DMS 273 treated with DMSO at 0.1 percent for 48 hours (cell line): ENCODE results near the gene ZCWPW1.
A peak's percentile ranks its signal among the peaks of the same experiment; 100 is the strongest.

Experiments used
- DNase-seq: peaks from one replicate; lab custom pipeline; 2025; lab: John Stamatoyannopoulos, UW

Gene ZCWPW1

GRCh38 chr7:100432621-100433275 is 4.2 kb upstream of the ZCWPW1 start:
- DNase-seq: no peak

DNA sequence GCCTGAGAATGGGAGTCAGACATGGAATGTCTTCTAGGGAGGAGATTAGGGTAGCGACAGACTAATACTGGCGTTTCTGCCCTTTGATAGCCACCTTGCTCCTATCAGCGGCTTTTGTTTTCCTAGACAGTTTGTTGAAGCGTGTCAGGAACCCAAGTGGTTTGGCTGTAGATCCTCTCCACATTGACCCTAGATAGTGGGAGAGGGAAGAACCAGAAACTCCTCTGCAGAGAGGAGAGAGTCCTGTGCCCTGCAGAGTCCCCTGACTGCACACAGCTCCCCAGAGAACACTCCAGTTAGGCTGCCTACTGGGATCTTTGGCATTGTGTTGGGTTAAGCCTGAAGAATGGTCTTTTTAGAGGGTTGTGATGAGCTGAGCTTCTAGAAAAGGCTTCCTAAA is 3.5 kb upstream of the ZCWPW1 start:
- no peak for DNase-seq

GRCh38 chr7:100431286-100431735 is 2.8 kb upstream of the ZCWPW1 start:
- DNase-seq: no peak

- DNase-seq: no peak
Measured at GRCh38 chr7:100430493-100431285, 2.2 kb upstream of the ZCWPW1 start.

DNA sequence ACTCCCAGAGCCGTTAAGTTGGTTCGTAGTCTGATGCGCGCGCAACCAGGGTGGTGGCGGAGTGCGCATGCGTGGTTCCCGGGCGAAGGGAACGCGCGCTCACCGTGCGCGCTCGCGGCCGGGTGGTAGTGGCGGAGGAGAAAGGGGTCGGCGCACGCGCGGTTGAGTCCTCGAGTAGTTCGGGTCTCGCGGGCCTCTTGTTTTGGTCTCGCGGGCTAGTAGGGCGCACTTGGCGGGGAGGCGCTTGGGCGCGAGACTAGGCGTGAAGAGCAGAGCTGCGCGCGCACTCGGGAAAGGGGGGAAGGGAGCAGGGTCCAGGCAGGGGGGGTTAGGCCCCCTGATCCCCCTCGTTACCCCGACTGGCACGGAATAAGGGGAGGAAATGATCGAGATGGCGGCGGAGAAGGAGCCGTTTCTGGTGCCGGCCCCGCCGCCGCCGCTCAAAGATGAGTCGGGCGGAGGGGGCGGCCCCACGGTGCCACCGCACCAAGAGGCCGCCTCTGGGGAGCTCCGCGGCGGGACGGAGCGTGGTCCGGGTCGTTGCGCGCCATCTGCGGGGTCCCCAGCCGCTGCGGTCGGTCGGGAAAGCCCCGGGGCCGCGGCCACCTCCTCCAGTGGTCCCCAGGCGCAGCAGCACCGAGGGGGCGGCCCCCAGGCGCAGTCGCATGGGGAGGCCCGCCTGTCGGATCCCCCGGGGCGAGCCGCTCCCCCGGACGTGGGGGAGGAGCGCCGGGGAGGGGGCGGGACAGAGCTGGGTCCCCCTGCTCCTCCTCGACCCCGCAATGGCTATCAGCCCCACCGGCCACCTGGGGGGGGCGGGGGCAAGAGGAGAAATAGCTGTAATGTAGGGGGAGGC is 1.4 kb upstream of the ZCWPW1 start, which contains the start of gene MEPCE:
MEPCE (plus strand) TSS at position 195 of the 856 bp plus-strand sequence; CDS start at position 383, 188 bp downstream.
- peak; percentile 93 for DNase-seq

- peak; percentile 99 for DNase-seq
Measured at GRCh38 chr7:100428967-100429636, 599 bp upstream of the ZCWPW1 start.

DNA sequence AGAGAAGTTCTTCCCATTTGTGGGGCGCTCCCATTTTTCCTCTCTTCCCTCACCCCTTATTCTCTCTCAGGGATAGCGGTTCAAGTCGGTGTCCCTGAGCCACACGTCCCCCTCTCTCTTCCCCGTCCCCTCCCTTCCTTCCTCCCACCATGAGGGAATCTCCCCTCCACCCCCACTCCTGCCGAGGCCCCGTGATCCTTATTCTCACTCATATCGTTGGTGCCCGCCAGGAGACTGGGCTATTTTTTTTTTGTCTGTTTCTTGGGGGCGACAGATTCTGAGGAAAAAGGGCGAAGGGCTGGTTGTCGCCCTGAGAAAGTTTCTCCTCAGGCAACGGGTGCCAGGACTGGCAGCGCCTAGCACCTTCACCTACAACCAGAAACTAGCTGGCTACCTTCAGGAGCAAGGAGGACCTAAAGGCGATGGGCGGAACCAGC is 723 bp downstream of the ZCWPW1 start:
- DNase-seq: no peak

DNA sequence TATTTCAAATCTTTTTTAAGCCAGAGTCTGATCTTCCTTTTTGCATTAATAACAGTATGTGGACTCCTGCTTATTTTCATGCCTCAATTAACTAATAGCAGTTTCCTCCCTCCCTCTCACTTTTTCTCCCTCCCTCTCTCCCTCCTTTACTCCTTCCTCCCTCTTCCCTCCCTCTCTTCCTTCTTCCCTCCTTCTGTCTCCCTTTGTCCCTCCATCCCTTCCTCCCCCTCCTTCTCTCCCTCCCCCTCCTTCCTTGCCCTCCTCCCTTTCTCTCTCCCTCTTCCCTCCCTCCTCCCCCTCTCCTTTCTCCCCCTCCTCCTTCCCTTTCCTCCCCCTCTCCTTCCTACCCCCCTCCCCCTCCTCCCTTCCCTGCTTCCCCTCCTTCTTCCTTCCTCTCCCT is 2.0 kb downstream of the ZCWPW1 start:
- no peak for DNase-seq

- no peak for DNase-seq
Measured at GRCh38 chr7:100425347-100425746, 3.2 kb downstream of the ZCWPW1 start.

GRCh38 chr7:100423315-100423714 is 5.2 kb downstream of the ZCWPW1 start:
- DNase-seq: no peak

GRCh38 chr7:100419660-100420226 is 8.8 kb downstream of the ZCWPW1 start:
- no peak for DNase-seq

DNA sequence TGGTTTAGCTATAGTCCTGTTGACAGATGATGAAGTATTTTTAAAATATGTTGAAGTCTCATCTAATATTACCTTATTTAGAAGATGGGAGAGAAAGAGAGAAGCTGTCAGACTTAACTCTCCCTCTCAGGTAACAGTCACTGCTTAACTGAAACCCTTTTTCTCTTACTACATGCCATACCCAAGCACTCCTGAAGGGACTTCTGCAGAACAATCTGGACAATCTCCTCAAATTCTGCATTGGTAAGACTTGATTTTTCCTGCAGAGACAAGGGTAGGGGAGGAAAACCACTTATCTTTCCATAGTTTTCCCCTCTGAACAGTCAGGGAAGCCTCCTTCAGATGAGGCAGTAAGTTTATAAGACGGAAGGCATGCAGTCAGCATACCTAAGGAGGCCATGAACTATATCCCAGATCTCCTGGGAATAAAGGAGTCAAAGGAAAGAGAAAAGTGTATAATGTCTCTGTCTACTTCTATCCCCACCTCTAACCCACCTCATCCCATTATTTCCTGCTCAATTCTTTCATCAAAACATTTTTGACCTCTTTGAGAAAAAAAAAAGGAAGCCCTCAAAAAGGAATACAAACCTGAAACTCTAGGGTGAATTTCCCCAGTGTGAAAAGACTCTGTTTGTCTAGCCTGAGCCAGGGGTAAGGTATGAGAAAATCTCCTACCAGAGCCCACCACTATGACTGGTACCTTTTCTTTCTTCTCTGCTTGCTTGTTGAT is 9.4 kb downstream of the ZCWPW1 start:
- no peak for DNase-seq

DNA sequence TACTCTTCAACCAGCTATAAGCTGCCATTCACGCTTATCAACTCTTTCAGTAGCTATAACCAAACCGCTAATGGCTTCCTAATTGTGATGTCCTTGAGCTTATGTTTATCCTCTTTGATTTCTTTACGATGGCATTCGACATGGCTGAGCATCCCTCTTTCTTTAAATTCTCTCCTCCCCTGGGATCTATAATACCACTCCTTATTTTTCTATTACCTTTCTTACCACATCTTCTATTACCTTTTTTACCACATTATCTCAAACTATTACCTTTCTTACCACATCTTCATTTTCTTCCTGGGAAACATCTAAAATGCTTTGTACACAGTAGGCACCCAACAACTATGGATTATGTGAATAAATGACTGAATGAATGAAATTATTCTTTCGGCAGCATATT is 13.1 kb downstream of the ZCWPW1 start:
- no peak for DNase-seq

DNA sequence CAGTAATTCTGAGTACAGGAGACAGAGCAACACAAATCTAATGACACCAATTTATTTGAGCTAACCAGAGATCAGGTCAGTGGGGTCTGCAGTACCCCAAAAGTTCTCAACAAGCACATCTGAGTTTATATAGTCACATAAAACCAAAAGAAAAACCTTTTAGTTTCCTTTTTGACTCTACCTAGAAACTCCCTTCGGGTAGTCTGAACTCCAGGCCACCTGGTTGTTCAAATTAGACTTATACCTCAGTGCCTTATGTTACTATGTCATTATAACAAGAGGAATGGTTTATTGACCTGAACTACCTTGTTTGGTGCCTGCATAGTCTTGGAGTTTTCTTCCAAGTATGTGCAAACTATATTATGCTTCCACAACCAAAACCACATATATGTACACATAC is 14.6 kb downstream of the ZCWPW1 start:
- DNase-seq: no peak

DNA sequence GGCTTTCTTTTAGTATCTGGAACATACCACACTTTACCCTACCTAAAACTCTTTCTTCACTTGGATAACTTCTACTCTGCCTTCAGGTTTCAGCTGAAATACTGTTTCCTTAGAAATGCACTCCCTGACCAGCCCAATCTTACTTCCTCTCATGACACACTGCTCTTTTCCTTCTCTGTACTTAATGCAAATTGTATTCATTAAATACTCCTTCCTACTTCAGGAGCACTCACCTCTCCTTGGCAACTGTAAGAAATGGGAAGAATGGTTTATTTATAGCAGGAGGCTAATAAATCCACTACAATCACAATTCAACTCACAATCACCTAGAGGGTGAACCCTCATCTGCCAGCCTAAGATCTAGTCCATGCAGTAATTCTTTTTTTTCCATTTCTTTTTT is 15.2 kb downstream of the ZCWPW1 start:
- no peak for DNase-seq

DNA sequence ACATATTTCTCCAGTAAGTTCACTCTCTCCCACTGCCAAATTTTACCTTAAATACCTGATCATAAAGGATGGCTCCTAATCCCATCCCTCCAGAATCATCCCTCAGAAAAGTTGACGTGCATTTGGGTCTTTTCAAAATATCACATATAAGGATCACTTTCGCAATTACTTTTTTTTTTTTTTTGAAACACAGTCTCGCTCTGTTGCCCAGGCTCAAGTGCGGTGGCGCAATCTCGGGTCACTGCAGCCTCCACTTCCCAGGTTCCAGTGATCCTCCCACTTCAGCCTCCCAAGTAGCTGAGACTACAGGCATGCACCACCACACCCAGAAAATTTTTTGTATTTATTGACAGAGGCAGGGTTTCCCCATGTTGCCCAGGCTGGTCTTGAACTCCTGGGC is 17.4 kb downstream of the ZCWPW1 start:
- no peak for DNase-seq

DNA sequence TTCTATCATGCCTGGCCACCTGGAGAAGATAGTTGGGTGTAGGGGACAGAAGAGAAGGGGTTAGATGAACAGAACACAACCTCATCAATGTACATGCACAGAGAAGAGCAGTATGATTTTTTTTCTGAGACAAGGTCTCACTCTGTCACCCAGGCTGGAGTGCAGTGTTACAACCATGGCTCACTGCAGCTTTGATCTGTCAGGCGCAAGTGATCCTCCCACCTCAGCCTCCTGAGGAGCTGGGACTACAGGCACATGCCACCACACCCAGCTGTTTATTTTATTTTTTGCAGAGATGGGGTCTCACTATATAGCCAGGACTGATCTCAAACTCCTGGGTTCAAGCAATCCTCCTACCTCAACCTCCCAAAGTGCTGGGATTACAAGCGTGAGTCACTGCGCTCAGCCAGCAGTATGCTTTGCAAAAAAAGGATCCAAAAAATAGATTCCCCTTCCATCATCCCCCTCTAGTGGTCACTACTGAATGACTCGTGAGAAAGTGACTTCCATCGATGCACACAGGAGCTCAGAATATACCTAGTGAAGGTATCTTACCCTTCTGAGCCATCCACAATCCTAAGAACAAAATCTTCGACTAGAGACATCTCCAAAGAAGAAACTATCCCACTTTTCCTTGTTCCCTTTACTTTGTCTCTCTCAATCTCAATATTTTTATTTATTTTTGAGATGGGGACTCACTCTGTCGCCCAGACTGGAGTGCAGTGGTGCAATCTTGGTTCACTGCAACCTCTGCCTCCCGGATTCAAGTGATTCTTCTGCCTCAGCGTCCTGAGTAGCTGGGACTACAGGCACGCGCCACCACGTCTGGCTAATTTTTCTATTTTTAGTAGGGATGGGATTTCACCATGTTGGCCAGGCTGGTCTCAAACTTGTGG is 21.0 kb downstream of the ZCWPW1 start:
- peak; percentile 26 for DNase-seq

DNA sequence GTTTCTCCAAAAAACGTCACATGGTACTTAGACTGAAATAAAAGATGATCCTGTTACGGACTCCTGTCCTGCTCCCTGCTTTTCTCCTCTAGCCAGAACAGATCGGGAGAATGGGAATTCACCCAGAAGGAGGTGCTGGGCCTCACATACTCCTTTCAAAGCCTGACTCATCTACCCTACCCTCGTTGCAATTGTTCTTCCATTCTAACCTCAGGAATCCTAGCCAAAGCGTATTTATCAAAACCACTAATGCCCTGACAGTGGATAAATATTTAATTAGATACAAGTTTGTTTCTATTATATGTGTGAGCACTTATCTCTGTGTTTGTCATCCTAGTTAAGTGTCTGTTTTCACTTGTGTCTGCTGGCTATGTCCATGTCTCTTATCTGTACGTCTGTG is 21.7 kb downstream of the ZCWPW1 start:
- no peak for DNase-seq

DNA sequence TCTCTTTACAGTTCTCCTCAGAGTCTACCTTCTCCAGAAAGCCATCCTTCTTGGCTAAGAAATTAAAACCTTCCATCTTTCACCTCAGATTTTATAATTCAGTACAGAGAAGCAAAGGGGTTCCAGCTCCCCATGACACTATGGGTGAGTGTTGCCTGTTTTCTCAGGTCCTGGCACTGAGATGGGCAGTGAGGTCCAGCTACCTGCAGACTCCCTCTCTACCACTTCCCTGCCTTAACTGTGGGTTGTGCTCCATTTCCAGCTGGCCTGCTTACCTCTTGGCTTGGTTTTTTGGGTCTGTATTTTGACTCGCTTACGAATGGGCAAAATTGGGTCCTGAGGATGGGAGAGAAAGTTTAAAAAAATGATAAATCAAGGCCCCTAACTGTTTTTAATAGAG is 26.3 kb downstream of the ZCWPW1 start:
- no peak for DNase-seq

GRCh38 chr7:100401811-100402210 is 26.7 kb downstream of the ZCWPW1 start:
- no peak for DNase-seq
